ENCODE measurements around the gene GRAP.
"Not testable (repeated sequence)": the region's sequence is repeated elsewhere in the genome, so short reads cannot be mapped to it uniquely, and the experiment has no call there.

DNA sequence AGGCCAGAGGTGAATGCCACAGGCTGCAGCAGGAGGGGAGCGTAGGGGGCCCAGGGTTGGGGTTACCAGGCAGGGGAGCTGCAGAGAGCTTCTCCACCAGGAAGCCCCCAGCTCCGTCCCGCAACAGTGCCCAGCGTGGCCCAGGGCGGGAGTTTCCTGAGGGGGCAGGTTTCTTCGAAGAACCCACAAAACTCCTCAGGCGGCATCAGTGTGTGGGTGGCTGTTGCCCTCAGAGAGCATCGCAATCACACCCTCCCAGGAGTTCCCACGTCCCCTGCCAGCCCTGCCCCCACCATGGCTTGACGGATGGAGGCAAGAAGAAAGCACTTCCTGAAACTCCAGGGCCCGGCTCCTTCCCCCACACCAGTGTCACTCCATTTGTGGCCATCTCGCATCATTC, 8.0 kb downstream of the GRAP start:
- TF ChIP-seq, protein P1, sequence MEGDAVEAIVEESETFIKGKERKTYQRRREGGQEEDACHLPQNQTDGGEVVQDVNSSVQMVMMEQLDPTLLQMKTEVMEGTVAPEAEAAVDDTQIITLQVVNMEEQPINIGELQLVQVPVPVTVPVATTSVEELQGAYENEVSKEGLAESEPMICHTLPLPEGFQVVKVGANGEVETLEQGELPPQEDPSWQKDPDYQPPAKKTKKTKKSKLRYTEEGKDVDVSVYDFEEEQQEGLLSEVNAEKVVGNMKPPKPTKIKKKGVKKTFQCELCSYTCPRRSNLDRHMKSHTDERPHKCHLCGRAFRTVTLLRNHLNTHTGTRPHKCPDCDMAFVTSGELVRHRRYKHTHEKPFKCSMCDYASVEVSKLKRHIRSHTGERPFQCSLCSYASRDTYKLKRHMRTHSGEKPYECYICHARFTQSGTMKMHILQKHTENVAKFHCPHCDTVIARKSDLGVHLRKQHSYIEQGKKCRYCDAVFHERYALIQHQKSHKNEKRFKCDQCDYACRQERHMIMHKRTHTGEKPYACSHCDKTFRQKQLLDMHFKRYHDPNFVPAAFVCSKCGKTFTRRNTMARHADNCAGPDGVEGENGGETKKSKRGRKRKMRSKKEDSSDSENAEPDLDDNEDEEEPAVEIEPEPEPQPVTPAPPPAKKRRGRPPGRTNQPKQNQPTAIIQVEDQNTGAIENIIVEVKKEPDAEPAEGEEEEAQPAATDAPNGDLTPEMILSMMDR (IDR thresholded peaks at IDR 0.05): not testable (repeated sequence)
- TF ChIP-seq POLR2AphosphoS5, POLR2A (IDR thresholded peaks at IDR 0.05): not testable (repeated sequence)

All from prostate gland (tissue), 2 donors.